ENCODE results near the gene ITIH4. TPM values are rescaled to one million over a fixed set of nuclear protein-coding genes. Genes with fewer than 3 reads are reported as not detected.
A peak's percentile ranks its signal among the peaks of the same experiment; 100 is the strongest.

ITIH4 gene
- total and polyA plus RNA-seq, 2 of the 13 experiments (the other 11 are each of a cell fraction or from before 2014, with no cell fraction given) = 2.7 to 5.3 TPM

- peak; percentile 90 for TF ChIP-seq E2F1 (CRISPR knock-in tag; IDR thresholded peaks at IDR 0.05)
- no peak for TF ChIP-seq SIX1 (CRISPR knock-in tag; IDR thresholded peaks at IDR 0.05; ENCODE audit: borderline replicate concordance)
- peak; percentile 60 for TF ChIP-seq KDM5A (IDR thresholded peaks at IDR 0.05; ENCODE audit: borderline replicate concordance, low read length)
- TF ChIP-seq CREBL2 (CRISPR knock-in tag; IDR thresholded peaks at IDR 0.05; ENCODE audit: borderline replicate concordance) = no peak
- peak; percentile 54; the same call in 1 of the 2 replicates for TF ChIP-seq GATAD2A (CRISPR knock-in tag; IDR thresholded peaks at IDR 0.05)
- peak; percentile 65 for TF ChIP-seq RFX3 (CRISPR knock-in tag; IDR thresholded peaks at IDR 0.05)
- no peak for TF ChIP-seq ZNF282 (IDR thresholded peaks at IDR 0.05; ENCODE audit: partially characterized antibody)
- peak; percentile 83 for TF ChIP-seq RAD21 (CRISPR knock-in tag; IDR thresholded peaks at IDR 0.05)
- peak in 1 of 2 experiments; percentile 54; a peak in 1 of 4 replicates for TF ChIP-seq REST (IDR thresholded peaks at IDR 0.05; ENCODE audit: borderline replicate concordance in 1 of 2, low read depth in 1 of 2, low read length in 2 of 2)
- peak; percentile 86 for TF ChIP-seq HOXA3 (CRISPR knock-in tag; IDR thresholded peaks at IDR 0.05)
- no peak for TF ChIP-seq CEBPB (IDR thresholded peaks at IDR 0.05; ENCODE audit: borderline replicate concordance, low read depth, low read length)
- peak; percentile 42; the same call in 1 of the 2 replicates for TF ChIP-seq SIN3A (IDR thresholded peaks at IDR 0.05; ENCODE audit: borderline replicate concordance, low read depth, low read length)
- TF ChIP-seq STAG1 (CRISPR knock-in tag; IDR thresholded peaks at IDR 0.05) = 0 out of 2 replicates have a peak, but pooled peaks have one; percentile 20
- TF ChIP-seq UBTF (CRISPR knock-in tag; IDR thresholded peaks at IDR 0.05) = peak; percentile 71
- TF ChIP-seq MYNN (CRISPR knock-in tag; IDR thresholded peaks at IDR 0.05; ENCODE audit: low read depth) = peak; percentile 45; the same call in 1 of the 2 replicates
- TF ChIP-seq HNF1B (CRISPR knock-in tag; IDR thresholded peaks at IDR 0.05) = peak; percentile 42; the same call in 1 of the 2 replicates
Measured at GRCh38 chr3:52770496-52771333, 59.8 kb downstream of the ITIH4 start, which contains the start of gene NEK4 (continued).

All from HepG2 (cell line).